HG02970 (cell line): ENCODE results near the gene PCDHB12.

ENCODE experiments used
- ATAC-seq: cut with Tn5 transposase; IDR thresholded peaks from one replicate; pipeline ENCODE4 v1.9.1; 2021; ENCODE audit warnings: mild to moderate bottlenecking, moderate library complexity, moderate number of reproducible peaks; ENCODE audit not compliant: unreplicated experiment, low FRiP score

The PCDHB12 gene

GRCh38 chr5:141260458-141261237 is 52.1 kb downstream of the PCDHB12 start:
- ATAC-seq = no peak

DNA sequence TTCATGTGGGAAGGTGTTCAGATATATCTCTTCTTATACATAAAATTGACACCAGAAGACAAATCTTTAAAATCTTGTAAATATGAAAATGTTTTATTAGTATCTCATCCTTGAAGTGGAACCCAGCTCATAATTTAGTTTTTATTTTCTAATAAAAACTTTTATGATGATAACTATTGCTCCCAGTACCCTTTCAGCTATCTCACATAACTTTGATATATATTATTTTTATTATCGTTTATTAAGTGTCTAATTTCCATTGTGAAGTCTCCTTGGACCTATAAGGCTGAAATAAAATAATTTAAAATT is 52.7 kb downstream of the PCDHB12 start:
- ATAC-seq = no peak
